MM.1S (cell line): Measurements from ENCODE around the gene FBXO24.

Experiments
- DNase-seq: peaks from one replicate; pipeline ENCODE4 v3.0.0-alpha.2; 2015
- H2AFZ ChIP-seq: fragments of 300-600 bp; sonication (generic); 2 replicates; pipeline ENCODE4 v1.6.0; 2016; ENCODE audit warnings: antibody characterized with exemption, low read length
- H3F3A ChIP-seq: fragments of 300-600 bp; sonication (generic); 2 replicates; pipeline ENCODE4 v1.6.1; 2016; ENCODE audit warnings: mild to moderate bottlenecking, antibody characterized with exemption, low read length, moderate library complexity, mixed read lengths; ENCODE audit not compliant: insufficient read depth
- H3K27ac ChIP-seq: fragments of 300-600 bp; sonication (generic); 2 replicates; pipeline ENCODE4 v1.5.1; 2016; ENCODE audit warnings: mild to moderate bottlenecking, low read length
- H3K27me3 ChIP-seq: fragments of 300-600 bp; sonication (generic); replicated peaks from 2 replicates; pipeline ENCODE4 v1.6.0; 2016; ENCODE audit warnings: low read length; ENCODE audit not compliant: insufficient read depth
- H3K36me3 ChIP-seq: fragments of 300-600 bp; sonication (generic); replicated peaks from 2 replicates; pipeline ENCODE4 v1.6.1; 2016; ENCODE audit warnings: mild to moderate bottlenecking, low read length, mixed read lengths; ENCODE audit not compliant: insufficient read depth
- H3K4me1 ChIP-seq: fragments of 300-600 bp; sonication (generic); 2 replicates; pipeline ENCODE4 v1.6.1; 2016; ENCODE audit warnings: low read length, mixed read lengths
- H3K4me2 ChIP-seq: fragments of 300-600 bp; sonication (generic); 2 replicates; pipeline ENCODE4 v1.6.0; 2016; ENCODE audit warnings: low read depth, low read length
- H3K4me3 ChIP-seq: fragments of 300-600 bp; sonication (generic); 2 replicates; pipeline ENCODE4 v1.5.1; 2016; ENCODE audit warnings: low read length, mixed read lengths
- H3K79me2 ChIP-seq: fragments of 300-600 bp; sonication (generic); 2 replicates; pipeline ENCODE4 v1.6.1; 2016; ENCODE audit warnings: mixed run types, low read length, mixed read lengths
- H3K9ac ChIP-seq: fragments of 300-600 bp; sonication (generic); 2 replicates; pipeline ENCODE4 v1.6.1; 2016; ENCODE audit warnings: low read length, mixed read lengths
- H3K9me2 ChIP-seq: fragments of 300-600 bp; sonication (generic); replicated peaks from 2 replicates; pipeline ENCODE4 v1.6.1; 2016; ENCODE audit warnings: mild to moderate bottlenecking, low read length, mixed read lengths; ENCODE audit not compliant: insufficient read depth
- H3K9me3 ChIP-seq: fragments of 300-600 bp; sonication (generic); replicated peaks from 2 replicates; pipeline ENCODE4 v1.6.1; 2016; ENCODE audit warnings: mild to moderate bottlenecking, low read length, mixed read lengths; ENCODE audit not compliant: insufficient read depth
- H4K20me1 ChIP-seq: fragments of 300-600 bp; sonication (generic); 2 replicates; pipeline ENCODE4 v1.6.1; 2016; ENCODE audit warnings: mild to moderate bottlenecking, low read length, moderate library complexity, mixed read lengths; ENCODE audit not compliant: insufficient read depth
- EZH2 ChIP-seq: fragments of 300-600 bp; sonication (generic); optimal IDR thresholded peaks from 2 replicates; pipeline ENCODE3; 2017; ENCODE audit warnings: low read depth, mild to moderate bottlenecking, antibody characterized with exemption, low read length, mixed read lengths
- EZH2phosphoT487 ChIP-seq: fragments of 300-600 bp; sonication (generic); IDR thresholded peaks from 2 replicates; pipeline ENCODE4 v1.6.1; 2018; ENCODE audit warnings: antibody characterized with exemption, low read length
- TF ChIP-seq, protein P1 (sequence below): fragments of 300-600 bp; sonication (generic); IDR thresholded peaks from 2 replicates; pipeline ENCODE4 v1.5.1; 2016; ENCODE audit warnings: antibody characterized with exemption, low read length, mixed read lengths

Gene FBXO24

DNA sequence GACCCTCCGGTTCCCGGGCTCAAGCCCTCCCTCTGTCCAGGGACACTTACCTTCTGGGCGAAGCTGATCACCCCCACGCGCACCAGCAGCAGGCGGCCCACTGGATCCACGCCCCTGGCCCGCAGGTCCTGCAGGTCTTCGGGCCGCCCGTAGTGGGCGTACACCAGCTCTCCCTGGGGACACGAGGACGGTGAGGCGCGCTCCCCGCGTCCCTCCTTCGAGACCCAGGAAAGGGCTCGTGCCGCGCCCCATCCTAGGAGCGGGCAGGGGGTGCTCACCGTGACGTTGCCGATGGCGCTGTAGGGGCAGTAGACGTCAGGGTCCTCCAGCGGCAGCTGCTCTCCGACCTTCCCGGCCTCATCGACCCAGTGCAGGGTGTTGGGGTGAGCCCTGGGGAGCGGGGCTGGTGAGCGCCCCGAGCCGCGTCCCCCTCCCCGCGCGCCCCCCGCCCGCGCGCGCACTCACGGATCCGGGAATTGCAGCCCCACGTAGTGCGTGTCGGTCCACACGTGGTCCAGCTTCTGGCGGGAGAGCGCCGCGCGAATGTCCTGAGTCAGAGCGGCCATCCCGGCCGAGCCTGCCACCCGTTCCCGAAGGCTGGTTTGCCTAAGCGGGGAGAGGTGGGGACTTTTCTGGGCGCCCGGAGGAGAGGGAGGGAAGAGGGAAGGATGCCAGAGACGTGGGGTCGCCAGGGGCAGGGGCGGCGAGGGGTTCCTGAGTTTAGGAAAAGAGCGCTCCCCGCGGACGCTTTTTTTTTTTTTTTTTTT lies 47.0 kb downstream of the FBXO24 start:
- no peaks in the 10 kb centered on the region for H4K20me1 ChIP-seq
- H3K9me2 ChIP-seq = no peaks in the 10 kb centered on the region
- H3K4me1 ChIP-seq = no peaks in the 10 kb centered on the region
- H3K9me3 ChIP-seq = no peaks in the 10 kb centered on the region
- H3K27ac ChIP-seq = no peak overlapping the region
- TF ChIP-seq, protein P1, sequence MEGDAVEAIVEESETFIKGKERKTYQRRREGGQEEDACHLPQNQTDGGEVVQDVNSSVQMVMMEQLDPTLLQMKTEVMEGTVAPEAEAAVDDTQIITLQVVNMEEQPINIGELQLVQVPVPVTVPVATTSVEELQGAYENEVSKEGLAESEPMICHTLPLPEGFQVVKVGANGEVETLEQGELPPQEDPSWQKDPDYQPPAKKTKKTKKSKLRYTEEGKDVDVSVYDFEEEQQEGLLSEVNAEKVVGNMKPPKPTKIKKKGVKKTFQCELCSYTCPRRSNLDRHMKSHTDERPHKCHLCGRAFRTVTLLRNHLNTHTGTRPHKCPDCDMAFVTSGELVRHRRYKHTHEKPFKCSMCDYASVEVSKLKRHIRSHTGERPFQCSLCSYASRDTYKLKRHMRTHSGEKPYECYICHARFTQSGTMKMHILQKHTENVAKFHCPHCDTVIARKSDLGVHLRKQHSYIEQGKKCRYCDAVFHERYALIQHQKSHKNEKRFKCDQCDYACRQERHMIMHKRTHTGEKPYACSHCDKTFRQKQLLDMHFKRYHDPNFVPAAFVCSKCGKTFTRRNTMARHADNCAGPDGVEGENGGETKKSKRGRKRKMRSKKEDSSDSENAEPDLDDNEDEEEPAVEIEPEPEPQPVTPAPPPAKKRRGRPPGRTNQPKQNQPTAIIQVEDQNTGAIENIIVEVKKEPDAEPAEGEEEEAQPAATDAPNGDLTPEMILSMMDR = peak; percentile 30
- peak; percentile 45 for TF ChIP-seq EZH2
- TF ChIP-seq EZH2phosphoT487 = peak; percentile 52; the same call in 1 of the 2 replicates
- no peaks in the 10 kb centered on the region for H3K79me2 ChIP-seq
- peaks cover 76% of the 10 kb centered on the region for H3K27me3 ChIP-seq
- H3F3A ChIP-seq = no peaks in the 10 kb centered on the region
- DNase-seq = no peak
- H3K9ac ChIP-seq = no peak overlapping the region
- H2AFZ ChIP-seq = peak overlapping the region; percentile 51; the same call in 1 of the 2 replicates
- no peaks in the 10 kb centered on the region for H3K36me3 ChIP-seq
- peak overlapping the region; percentile 73 for H3K4me2 ChIP-seq
- H3K4me3 ChIP-seq = peak overlapping the region; percentile 44

DNA sequence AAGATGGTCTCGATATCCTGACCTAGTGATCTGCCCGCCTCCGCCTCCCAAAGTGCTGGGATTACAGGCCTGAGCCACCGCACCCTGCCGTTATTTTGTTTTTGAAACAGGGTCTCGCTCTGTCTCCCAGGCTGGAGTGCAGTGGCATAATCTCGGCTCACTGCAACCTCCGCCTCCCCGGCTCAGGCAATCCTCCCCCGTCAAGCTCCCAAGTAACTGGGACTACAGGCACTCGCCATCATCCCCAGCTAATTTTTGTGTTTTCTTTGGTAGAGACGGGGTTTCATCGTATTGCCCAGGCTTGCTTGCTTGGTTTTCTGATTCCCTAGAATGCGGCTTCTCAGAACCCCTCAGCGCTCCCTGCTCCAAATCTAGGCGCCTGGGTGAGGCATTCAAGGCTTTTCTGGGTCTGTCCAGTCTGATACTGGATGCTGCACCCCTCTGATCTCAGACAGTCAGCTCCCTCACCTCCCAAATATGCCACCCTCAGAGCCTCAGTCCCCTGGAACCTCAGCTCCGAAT lies 53.9 kb downstream of the FBXO24 start:
- Histone ChIP-seq H3K9ac (no peak overlapping the region), H3K4me1 (no peaks in the 10 kb centered on the region), H3K27me3 (peaks cover 83% of the 10 kb centered on the region), H3K9me2 (no peaks in the 10 kb centered on the region), H3F3A (no peaks in the 10 kb centered on the region), H3K4me3 (no peak overlapping the region), H3K9me3 (no peaks in the 10 kb centered on the region), H2AFZ (no peak overlapping the region), H3K36me3 (no peaks in the 10 kb centered on the region), H4K20me1 (no peaks in the 10 kb centered on the region), H3K27ac (no peak overlapping the region), H3K4me2 (no peak overlapping the region), H3K79me2 (no peaks in the 10 kb centered on the region)
- no peak for DNase-seq
- no peak for TF ChIP-seq EZH2phosphoT487
- TF ChIP-seq, protein P1 = no peak
- TF ChIP-seq EZH2 = no peak

DNA sequence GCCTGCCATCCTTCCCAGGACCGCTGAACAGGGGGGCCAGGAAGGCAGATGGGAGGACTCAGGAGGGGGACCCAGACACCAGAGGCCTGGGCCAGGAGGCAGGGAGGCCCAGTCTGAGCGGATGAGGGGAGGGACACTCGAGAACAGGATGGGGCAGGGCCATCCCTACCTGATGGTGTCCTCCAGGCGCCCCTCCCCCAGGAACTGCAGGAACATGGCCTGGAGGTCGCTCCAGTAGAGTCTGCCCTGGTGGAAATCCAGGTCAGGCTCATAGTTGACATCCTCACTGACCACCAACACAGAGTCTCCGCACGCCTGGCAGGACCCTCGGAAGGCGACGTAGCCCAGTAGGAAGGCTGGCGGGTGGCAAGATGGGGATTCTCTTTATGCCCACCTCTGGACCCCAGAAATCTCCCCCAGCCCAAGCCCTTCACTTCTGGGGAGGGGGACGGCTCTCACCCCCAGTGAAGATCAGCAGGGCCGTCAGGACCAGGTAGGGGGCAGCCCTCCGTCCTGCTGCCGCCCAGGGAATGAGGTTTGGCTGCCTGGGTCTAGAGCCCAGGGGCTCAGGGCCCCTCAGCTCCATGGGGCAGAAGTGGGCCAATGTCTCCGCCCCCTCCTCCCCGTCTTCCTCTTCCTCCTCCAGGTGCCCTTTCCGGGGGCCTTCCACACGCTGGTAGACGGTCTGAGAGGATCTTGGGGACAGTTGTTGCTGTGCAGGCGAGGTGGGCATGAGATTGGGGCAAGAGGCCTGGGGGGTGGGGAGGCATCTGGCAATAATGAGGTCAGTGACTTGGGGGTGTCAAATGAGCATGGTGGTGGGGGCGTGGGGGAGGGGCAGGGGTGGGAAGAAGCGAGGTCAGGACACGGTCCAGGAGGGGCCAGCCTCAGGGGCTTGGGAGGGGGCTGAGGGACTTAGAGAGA lies 54.7 kb downstream of the FBXO24 start:
- TF ChIP-seq, protein P1 = no peak
- TF ChIP-seq EZH2phosphoT487 (no peak), EZH2 (no peak)

More for the DNA sequence above, 54.7 kb downstream of the FBXO24 start:
- H3K4me2 ChIP-seq = no peak overlapping the region
- no peak for DNase-seq
- H3K79me2 ChIP-seq = no peaks in the 10 kb centered on the region
- H3K4me3 ChIP-seq = no peak overlapping the region
- H3K27ac ChIP-seq = no peak overlapping the region
- H3K9me2 ChIP-seq = no peaks in the 10 kb centered on the region
- H4K20me1 ChIP-seq = no peaks in the 10 kb centered on the region
- H3F3A ChIP-seq = no peaks in the 10 kb centered on the region
- H3K36me3 ChIP-seq = no peaks in the 10 kb centered on the region
- no peak overlapping the region for H3K9ac ChIP-seq
- H3K4me1 ChIP-seq = no peaks in the 10 kb centered on the region
- no peak overlapping the region for H2AFZ ChIP-seq
- peaks cover 86% of the 10 kb centered on the region for H3K27me3 ChIP-seq
- no peaks in the 10 kb centered on the region for H3K9me3 ChIP-seq
